ENCODE data around the gene CLNS1A.
"Not testable (repeated sequence)": the region's sequence is repeated elsewhere in the genome, so short reads cannot be mapped to it uniquely, and the experiment has no call there.

CLNS1A gene

GRCh38 chr11:77637345-77638165 is at the start of gene CLNS1A:
Gene CLNS1A, minus strand, starts transcription at chr11:77637794. Its CDS starts 80 bp downstream, at chr11:77637714.
- DNase-seq (ENCODE audit: low spot score) = peak; percentile 86

GRCh38 chr11:77687088-77687487 is 49.5 kb upstream of the CLNS1A start:
- DNase-seq (ENCODE audit: low spot score) = no peak

GRCh38 chr11:77677138-77677537 is 39.5 kb upstream of the CLNS1A start:
- no peak for DNase-seq (ENCODE audit: low spot score)

DNA sequence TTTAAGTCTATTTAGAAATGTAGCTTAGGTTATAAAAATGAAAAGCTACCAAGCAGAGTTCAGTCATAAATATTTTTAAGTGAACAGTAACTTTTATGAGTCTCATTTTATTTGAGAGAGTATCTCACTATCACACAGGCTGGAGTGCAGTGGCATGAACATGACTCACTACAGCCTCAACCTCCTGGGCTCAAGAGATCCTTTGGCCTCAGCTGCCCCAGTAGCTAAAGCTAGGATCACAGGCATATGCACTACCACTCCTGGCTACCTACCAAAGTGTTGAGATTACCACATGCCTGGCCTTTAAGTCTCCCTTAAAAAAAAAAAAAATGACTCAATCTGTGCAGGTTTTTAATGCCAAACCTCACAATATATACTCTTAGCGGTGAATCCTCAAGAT is 34.7 kb upstream of the CLNS1A start:
- DNase-seq (ENCODE audit: low spot score) = peak; percentile 70

DNA sequence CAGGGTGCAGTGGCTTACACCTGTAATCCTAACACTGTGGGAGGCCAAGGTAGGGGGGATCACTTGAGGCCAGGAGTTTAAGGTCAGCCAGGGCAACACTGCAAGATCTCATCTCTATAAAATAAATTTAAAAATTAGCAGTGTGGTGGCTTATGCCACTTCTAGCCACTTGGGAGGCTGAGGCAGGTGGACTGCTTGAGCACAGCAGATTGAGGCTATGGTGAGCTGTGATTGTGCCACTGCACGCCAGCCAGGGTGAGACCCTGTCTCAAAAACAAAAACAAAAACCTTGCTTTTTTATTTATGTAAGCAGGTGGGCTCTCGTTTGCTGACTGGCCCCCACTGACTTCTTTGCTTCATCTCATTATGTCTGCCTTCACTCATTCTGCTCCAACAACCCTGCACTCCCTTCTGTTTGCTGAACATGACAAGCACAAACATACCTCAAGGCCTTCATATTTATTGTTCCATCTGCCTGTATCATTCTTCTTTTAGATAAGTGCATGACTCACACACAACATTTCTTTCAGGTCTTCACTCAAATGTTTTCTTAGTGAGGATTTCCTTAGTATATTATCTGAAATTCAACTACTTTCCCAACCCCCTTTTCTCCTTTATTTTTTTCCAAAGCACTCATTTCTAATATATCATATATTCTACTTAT is 32.4 kb upstream of the CLNS1A start:
- DNase-seq (ENCODE audit: low spot score) = no peak

- no peak for DNase-seq (ENCODE audit: low spot score)
These were observed 31.2 kb upstream of the CLNS1A start for GRCh38 chr11:77668760-77669159.

GRCh38 chr11:77665240-77665965 is 27.8 kb upstream of the CLNS1A start:
- no peak for DNase-seq (ENCODE audit: low spot score)

DNA sequence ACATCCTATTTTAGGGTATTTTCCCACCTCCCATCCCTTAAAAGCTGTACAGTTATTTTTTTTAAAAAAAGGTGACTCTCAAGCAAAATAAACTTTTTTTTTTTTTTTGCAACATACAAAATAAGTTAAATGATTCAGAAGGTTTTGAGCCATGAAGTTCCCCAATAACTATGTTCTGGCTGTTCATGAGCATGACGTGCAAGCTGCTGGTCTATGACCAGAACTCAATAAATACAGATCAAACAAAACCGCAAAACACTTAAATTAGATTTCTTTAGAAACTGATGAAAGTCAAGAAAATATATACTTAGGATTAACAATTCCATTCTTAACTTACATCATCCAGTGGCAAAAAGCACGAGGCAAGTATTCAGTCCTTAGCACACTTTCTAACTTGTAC is 24.1 kb upstream of the CLNS1A start:
- no peak for DNase-seq (ENCODE audit: low spot score)

- DNase-seq (ENCODE audit: low spot score) = no peak
These were observed 23.4 kb upstream of the CLNS1A start for GRCh38 chr11:77660947-77661346.

- DNase-seq (ENCODE audit: low spot score) = peak; percentile 51
These were observed 20.8 kb upstream of the CLNS1A start for GRCh38 chr11:77658213-77659013.

- DNase-seq (ENCODE audit: low spot score) = no peak
These were observed 18.8 kb upstream of the CLNS1A start for GRCh38 chr11:77656362-77656761.

GRCh38 chr11:77654770-77655434 is 17.3 kb upstream of the CLNS1A start:
- no peak for DNase-seq (ENCODE audit: low spot score)

- no peak for DNase-seq (ENCODE audit: low spot score)
These were observed 12.5 kb upstream of the CLNS1A start for GRCh38 chr11:77650123-77650522.

GRCh38 chr11:77647654-77648305 is 10.2 kb upstream of the CLNS1A start:
- DNase-seq (ENCODE audit: low spot score) = peak; percentile 18

- DNase-seq (ENCODE audit: low spot score) = no peak
These were observed 7.3 kb upstream of the CLNS1A start for GRCh38 chr11:77644887-77645286.

GRCh38 chr11:77642228-77642627 is 4.6 kb upstream of the CLNS1A start:
- no peak for DNase-seq (ENCODE audit: low spot score)

- DNase-seq (ENCODE audit: low spot score) = no peak
These were observed 756 bp downstream of the CLNS1A start for GRCh38 chr11:77636731-77637344.

GRCh38 chr11:77633926-77634325 is 3.7 kb downstream of the CLNS1A start:
- not testable (repeated sequence) for DNase-seq (ENCODE audit: low spot score)

GRCh38 chr11:77630157-77630710 is 7.4 kb downstream of the CLNS1A start:
- DNase-seq (ENCODE audit: low spot score) = no peak

DNA sequence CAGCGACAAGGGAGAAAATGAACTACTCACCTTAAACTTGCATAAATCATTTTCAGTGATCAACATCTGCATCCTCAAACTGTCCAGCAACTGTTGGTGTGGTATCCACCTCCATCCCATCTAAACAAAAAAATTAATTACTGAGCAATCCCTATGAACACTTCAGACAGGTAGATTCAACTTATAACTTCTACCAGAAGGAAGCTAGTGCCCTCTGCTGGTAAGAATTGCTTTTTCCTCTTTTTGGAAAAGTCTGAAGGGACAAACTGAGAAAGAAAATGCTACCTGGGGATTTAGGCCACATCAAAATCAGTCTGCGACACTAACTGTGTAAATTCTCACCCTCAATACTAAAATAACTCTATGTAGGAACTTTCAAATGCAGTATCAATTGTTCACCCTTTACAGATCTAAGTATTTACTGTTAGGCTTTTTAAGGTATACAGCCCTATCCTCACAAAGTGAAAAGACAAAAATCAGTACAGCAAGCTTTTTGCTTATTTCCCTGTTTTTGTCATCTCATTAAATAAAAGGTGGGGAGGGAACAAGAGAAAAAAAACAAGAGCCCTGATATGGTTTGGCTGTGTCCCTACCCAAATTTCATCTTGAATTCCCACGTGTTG is 17.9 kb downstream of the CLNS1A start:
- peak; percentile 5 for DNase-seq (ENCODE audit: low spot score)

Measured in AG08395 (cell line).